WERI-Rb-1 (cell line): ENCODE data around the gene ELF5.

Experiments
- DNase-seq: peaks from one replicate; pipeline ENCODE4 v3.0.0-alpha.2; 2020
- H3K27ac ChIP-seq: fragments of 250-450 bp; sonication (Bioruptor Pico); 2 replicates; pipeline ENCODE4 v1.5.1; 2020; ENCODE audit warnings: mild to moderate bottlenecking, moderate library complexity
- H3K27me3 ChIP-seq: fragments of 250-450 bp; sonication (Bioruptor Pico); 2 replicates; pipeline ENCODE4 v1.5.1; 2021; ENCODE audit warnings: mild to moderate bottlenecking, low read depth, moderate library complexity; ENCODE audit not compliant: insufficient read depth, severe bottlenecking
- H3K36me3 ChIP-seq: fragments of 250-450 bp; sonication (Bioruptor Pico); 2 replicates; pipeline ENCODE4 v1.5.1; 2020; ENCODE audit warnings: mild to moderate bottlenecking, moderate library complexity
- H3K4me3 ChIP-seq: 2 replicates; pipeline ENCODE4 v1.5.1; 2011; ENCODE audit warnings: low read depth, mild to moderate bottlenecking, control low read depth, low read length
- H3K9me3 ChIP-seq: fragments of 250-450 bp; sonication (Bioruptor Pico); 2 replicates; pipeline ENCODE4 v1.5.1; 2021; ENCODE audit warnings: mild to moderate bottlenecking, moderate library complexity; ENCODE audit not compliant: severe bottlenecking
- TF ChIP-seq, protein P1 (sequence below): IDR thresholded peaks from 2 replicates; pipeline ENCODE4 v1.5.1; 2011; ENCODE audit warnings: low read depth, mild to moderate bottlenecking, control low read depth, inconsistent platforms, low read length

The ELF5 gene

DNA sequence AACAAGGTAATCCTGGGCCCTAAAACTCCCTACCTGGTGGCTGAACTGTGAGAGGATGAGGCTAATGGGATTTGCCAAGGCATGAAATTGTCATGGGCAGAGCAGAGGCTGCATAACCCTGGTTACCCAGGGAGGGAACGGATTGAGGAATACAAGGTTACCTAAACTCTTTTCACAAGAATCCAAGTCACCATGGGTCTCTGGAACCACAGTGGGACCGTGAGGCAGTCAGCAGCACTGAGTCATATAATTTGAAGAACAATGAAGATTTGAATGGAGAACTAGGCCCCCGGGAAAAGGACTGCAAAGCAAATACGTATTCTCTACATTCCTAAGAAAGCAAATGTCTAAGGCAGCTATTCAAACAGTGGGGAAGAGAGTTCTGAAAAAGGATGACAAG lies 55.1 kb downstream of the ELF5 start:
- peaks cover 50% of the 10 kb centered on the region for H3K36me3 ChIP-seq
- TF ChIP-seq, protein P1, sequence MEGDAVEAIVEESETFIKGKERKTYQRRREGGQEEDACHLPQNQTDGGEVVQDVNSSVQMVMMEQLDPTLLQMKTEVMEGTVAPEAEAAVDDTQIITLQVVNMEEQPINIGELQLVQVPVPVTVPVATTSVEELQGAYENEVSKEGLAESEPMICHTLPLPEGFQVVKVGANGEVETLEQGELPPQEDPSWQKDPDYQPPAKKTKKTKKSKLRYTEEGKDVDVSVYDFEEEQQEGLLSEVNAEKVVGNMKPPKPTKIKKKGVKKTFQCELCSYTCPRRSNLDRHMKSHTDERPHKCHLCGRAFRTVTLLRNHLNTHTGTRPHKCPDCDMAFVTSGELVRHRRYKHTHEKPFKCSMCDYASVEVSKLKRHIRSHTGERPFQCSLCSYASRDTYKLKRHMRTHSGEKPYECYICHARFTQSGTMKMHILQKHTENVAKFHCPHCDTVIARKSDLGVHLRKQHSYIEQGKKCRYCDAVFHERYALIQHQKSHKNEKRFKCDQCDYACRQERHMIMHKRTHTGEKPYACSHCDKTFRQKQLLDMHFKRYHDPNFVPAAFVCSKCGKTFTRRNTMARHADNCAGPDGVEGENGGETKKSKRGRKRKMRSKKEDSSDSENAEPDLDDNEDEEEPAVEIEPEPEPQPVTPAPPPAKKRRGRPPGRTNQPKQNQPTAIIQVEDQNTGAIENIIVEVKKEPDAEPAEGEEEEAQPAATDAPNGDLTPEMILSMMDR, result no peak
- no peak overlapping the region for H3K4me3 ChIP-seq
- H3K27me3 ChIP-seq, result no peaks in the 10 kb centered on the region
- H3K27ac ChIP-seq, result no peak overlapping the region
- H3K9me3 ChIP-seq, result no peaks in the 10 kb centered on the region
- DNase-seq, result no peak

DNA sequence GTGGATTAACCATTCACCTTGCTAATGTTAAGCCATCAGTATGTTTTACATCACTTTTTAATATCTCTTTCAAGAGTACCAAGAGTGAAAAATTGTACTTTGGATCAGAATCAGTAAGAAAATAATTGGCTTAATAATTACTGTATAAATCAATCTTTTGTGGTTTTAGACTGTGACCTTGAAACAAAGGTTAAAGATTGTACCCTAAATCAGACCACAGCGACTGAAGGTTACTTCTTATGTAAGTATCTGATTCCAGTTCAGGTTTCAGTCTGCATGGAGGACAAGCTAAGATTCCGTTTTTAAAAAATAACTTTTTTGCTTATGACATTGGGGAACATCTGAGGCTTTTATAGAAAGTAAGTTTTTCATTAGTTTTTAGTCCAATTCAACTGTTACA lies 56.0 kb downstream of the ELF5 start:
- TF ChIP-seq, protein P1, result no peak
- no peak overlapping the region for H3K27ac ChIP-seq
- no peaks in the 10 kb centered on the region for H3K9me3 ChIP-seq
- no peaks in the 10 kb centered on the region for H3K27me3 ChIP-seq
- DNase-seq, result no peak
- H3K4me3 ChIP-seq, result no peak overlapping the region
- H3K36me3 ChIP-seq, result peaks cover 46% of the 10 kb centered on the region

DNA sequence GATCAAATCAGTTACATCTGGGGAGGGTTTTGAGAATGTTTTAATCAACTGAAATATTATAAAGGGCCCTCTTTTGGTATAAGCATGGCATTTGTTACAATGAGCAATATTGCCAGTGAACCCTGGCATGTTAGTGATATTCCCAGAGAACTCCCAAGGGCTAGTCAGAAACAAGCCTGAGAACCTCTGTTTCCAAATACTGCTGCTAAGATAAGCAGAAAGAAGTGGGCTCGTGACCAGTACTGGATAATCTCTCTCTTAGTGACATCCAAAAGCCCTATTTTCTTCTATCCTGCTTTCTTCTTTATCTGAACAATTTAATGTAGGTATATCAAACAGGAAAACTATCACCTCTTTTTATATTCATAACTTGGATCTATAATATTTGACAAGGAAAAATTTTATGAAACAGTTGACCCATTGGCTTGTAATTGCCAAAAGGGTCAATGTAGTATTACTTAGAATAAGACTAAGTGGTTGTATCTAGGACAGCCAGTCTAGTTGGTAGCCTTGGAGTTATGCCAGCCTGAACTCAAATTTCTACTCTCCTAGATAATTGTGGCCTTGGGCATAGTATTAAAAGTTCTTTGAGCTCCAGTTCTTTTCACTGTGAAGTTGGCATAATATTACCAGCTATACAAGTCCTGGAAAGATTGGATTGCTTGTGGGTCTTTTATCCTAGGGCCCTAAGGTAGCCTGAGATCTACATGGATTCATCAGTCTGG lies 59.1 kb downstream of the ELF5 start:
- TF ChIP-seq, protein P1, result no peak
- Histone ChIP-seq H3K9me3 (no peaks in the 10 kb centered on the region), H3K4me3 (no peak overlapping the region), H3K27me3 (no peaks in the 10 kb centered on the region), H3K36me3 (peaks cover 60% of the 10 kb centered on the region), H3K27ac (no peak overlapping the region)
- DNase-seq, result no peak

DNA sequence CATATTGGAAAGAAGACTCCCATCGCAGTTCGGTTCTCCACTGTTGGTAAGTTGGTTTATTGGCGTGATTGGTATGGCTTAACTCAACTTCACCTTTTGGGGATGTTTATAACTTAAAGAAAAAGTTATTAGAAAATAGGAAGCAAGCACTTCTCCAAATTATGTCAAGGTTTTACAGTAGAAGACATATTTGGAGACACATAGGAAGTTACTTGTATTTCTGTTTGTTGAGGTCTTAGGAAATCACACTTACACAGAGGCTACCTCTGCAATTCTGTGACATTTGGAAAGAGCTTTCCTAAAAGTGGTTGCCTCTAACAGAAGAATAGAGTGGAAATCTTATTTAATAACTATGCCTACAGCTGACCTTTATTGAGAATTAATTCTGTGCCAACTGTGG lies 62.5 kb downstream of the ELF5 start:
- TF ChIP-seq, protein P1, result no peak
- DNase-seq, result no peak
- Histone ChIP-seq H3K36me3 (peaks cover 41% of the 10 kb centered on the region), H3K9me3 (no peaks in the 10 kb centered on the region), H3K4me3 (no peak overlapping the region), H3K27me3 (no peaks in the 10 kb centered on the region), H3K27ac (no peak overlapping the region)

DNA sequence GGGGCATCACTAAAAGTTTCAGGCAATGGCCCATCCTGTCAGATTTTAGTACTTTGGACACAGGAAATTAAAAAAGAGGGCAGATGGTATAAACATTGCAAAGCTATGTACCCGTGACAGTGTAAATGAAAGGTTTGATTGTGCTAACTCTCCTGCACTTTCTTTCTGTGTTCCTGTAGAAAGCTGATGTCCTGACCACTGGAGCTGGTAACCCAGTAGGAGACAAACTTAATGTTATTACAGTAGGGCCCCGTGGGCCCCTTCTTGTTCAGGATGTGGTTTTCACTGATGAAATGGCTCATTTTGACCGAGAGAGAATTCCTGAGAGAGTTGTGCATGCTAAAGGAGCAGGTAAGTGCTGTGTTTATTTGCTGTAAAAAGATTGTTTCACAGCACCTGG lies 64.6 kb downstream of the ELF5 start:
- no peak for DNase-seq
- Histone ChIP-seq H3K4me3 (no peak overlapping the region), H3K27ac (no peak overlapping the region), H3K36me3 (peaks cover 31% of the 10 kb centered on the region), H3K27me3 (no peaks in the 10 kb centered on the region), H3K9me3 (no peaks in the 10 kb centered on the region)
- TF ChIP-seq, protein P1, result no peak
